HG02981 (cell line): ENCODE data around the gene NCMAP.
"Not testable (repeated sequence)": the region's sequence is repeated elsewhere in the genome, so short reads cannot be mapped to it uniquely, and the experiment has no call there.

ENCODE experiments used
- ATAC-seq: cut with Tn5 transposase; IDR thresholded peaks from one replicate; pipeline ENCODE4 v1.9.1; 2021; ENCODE audit warnings: mild to moderate bottlenecking, moderate library complexity; ENCODE audit not compliant: unreplicated experiment

Gene NCMAP

DNA sequence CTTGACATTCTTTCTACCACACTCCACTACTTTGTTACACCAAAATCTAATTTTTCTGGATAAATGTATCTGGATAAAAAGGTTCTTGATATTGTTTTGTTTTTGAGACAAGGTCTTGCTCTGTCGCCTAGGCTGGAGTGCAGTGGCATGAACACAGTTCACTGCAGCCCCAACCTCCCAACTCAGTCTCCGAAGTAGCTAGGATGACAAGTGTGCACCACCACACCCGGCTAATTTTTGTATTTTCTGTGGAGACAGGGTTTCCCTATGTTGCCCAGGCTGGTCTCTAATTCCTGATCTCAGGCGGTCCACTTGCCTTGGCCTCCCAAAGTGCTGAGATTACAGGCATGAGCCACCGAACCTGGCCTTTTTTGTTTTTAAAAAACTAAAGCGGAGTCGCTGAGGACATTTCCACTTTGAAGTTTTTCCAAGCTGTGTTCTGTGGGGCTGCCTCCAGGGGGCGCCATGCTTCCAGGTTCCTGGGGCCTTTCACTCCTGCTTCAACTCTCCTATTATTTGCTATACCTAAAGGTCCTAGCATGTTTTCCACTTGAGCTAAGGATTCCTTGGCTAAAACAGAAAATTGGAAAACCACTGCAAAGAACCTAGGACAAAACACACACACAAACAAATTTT is 14.1 kb upstream of the NCMAP start:
- no peak for ATAC-seq

GRCh38 chr1:24544239-24544638 is 11.6 kb upstream of the NCMAP start:
- no peak for ATAC-seq

- ATAC-seq = no peak
Observed at GRCh38 chr1:24545662-24546061, 10.2 kb upstream of the NCMAP start.

DNA sequence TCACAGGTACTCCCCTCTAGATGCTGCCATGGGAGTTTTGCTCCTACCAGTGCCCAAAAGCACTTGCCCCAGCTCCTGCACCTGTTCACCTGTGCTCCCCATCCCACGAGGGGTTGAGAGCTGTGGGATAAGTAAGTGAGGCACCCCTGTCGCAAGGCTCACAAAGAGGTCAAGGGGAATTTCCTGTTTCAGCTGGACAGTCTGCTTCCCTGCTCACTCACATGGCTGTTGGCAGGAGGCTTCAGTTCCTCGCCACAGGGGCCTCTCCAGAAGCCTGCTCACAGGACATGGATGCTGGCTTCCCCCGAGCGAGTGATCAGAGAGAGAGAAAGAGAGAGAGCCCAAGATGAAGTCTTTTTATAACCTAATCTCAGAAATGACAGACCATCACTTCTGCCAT is 8.7 kb upstream of the NCMAP start:
- no peak for ATAC-seq

- no peak for ATAC-seq
Observed at GRCh38 chr1:24548070-24548469, 7.8 kb upstream of the NCMAP start.

- ATAC-seq = not testable (repeated sequence)
Observed at GRCh38 chr1:24549210-24549609, 6.7 kb upstream of the NCMAP start.

DNA sequence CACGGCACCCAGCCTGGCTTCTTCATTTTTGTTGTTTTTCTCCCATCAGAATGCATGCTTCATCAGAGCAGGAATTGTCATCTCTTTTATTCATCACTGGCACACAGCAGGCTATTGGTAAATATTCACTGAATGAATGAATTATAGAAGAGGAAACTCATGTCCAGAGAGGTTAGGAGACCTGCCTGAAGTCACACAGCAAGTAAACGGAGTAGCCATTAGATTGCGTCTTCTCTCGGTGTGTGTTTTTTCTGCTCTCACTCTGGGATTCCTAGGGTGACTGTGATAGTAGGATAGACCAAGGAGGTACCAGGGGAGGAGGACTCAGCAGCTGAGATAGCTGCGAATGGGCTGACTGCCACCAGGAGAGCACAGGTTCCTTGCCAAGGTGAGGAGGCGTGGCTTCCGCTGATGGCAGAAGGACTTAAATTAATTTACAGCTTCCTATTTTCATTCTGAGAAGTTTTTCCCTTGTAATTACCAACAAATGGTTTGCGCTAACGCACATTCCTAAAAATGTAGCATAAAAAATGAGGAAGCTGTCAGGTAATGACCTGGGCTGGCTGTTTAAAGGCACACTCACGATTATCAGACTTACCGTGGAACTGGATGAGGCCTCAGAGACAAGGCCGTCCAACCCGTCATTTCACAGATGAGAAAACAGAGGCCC is 4.5 kb upstream of the NCMAP start:
- ATAC-seq = no peak

GRCh38 chr1:24551960-24552571 is 3.8 kb upstream of the NCMAP start:
- ATAC-seq = no peak

DNA sequence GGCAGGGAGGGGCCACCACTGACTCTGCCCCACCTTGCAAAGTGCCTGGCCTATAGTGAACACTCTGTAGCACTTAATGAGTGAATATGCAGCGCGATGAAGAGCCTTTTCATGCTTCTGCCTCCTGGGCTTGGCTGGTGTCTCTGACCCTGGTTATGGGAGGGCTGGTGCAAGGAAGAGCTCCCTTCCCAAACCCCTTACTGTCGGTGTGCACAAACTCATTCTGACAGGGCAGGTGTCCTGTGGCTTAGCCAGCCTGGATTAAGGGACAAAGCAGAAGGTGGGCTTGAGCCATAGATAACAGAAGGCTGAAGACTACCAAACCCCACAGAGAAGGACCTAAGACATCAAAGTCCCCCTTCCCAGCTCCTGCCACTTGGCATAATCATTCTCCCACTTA is 2.0 kb upstream of the NCMAP start:
- ATAC-seq = no peak

GRCh38 chr1:24554714-24555113 is 1.2 kb upstream of the NCMAP start:
- no peak for ATAC-seq

DNA sequence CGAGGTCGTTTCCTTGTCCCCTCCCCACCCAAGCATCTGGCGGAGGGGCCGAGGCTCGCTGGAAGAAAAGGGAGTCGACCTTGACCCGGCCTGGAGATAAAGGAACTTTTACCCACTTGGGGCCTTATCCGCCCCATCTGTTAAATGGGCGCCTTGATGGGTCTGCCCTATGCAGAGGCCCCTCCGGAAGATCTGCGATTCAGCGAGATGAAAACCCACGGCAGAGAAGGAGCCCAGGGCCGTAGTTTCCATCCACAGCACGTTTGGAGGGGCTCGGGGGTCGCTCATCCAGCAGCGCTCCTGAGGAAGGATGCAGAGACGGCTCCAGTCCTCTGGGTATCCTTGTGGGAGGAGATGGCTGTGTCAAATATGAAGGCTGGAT is 518 bp downstream of the NCMAP start:
- no peak for ATAC-seq

DNA sequence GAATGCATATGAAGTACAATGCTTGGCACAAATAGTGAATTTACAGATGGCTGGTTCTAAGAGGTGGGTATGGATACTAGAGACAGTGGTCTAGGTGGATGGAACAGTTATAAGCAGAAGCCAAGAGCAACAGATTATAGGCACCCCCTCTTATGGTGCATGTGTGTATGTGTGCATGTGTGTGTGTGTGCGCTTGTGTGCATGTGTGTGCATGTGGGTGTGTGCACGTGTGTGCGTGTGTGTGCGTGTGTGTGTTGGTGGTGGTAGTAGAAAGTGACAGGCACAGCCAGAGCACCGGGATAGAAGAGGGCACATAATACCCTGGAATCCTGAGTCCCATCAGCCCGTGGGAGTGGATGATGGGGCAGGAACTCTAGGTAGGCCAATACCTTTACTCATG is 1.3 kb downstream of the NCMAP start:
- ATAC-seq = no peak

DNA sequence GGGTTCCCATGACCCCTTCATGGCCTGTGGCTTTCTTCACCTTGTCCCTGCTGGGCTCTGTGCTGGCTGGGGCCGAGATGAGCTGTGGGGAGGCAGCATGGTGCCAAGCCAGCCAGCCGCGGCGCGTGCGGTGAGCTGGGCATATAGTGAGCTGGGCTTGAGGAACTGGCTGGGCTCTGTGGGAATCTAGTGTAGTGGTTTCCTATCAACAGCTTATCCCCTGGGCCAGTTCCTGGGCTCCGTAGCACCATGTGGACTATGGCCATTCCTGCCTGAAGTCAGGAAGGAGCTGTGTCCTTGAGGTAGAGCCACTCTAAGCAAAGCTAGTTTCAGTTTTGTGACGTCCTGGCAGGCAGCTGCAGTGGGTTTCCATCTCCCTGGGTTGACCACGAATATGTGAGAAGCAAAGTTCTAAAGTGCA is 1.8 kb downstream of the NCMAP start:
- no peak for ATAC-seq

GRCh38 chr1:24558455-24558854 is 2.6 kb downstream of the NCMAP start:
- ATAC-seq = no peak

GRCh38 chr1:24558902-24559791 is 3.3 kb downstream of the NCMAP start:
- no peak for ATAC-seq

- no peak for ATAC-seq
Observed at GRCh38 chr1:24560361-24560760, 4.5 kb downstream of the NCMAP start.

GRCh38 chr1:24562625-24563024 is 6.7 kb downstream of the NCMAP start:
- no peak for ATAC-seq

GRCh38 chr1:24564695-24565094 is 8.8 kb downstream of the NCMAP start:
- no peak for ATAC-seq

GRCh38 chr1:24566236-24566867 is 10.5 kb downstream of the NCMAP start:
- no peak for ATAC-seq

- ATAC-seq = no peak
Observed at GRCh38 chr1:24567792-24568388, 12.0 kb downstream of the NCMAP start.

GRCh38 chr1:24568475-24568874 is 12.6 kb downstream of the NCMAP start:
- ATAC-seq = no peak
